Endothelial cell of umbilical vein (primary cell): ENCODE results near the gene CTSZ. TPM values are rescaled to one million over a fixed set of nuclear protein-coding genes. Genes with fewer than 3 reads are reported as not detected.

ENCODE experiments used
- BruUV-seq: library from RNA; stranded (reverse); fragments of 400-500 nt; replicated peaks from 2 replicates; lab custom pipeline; 2021; lab: Mats Ljungman, UMichigan
- CTCF ChIA-PET: fragments of 300-600, 350-600 bp; sonication (Branson Sonifier 250); formaldehyde crosslinking; loops from one replicate; lab custom pipeline; 2021; ENCODE audit warnings: antibody characterized with exemption, inconsistent platforms; lab: Charles Lee
- POLR2A ChIA-PET: fragments of 300-600, 350-600 bp; sonication (Branson Sonifier 250); formaldehyde crosslinking; loops from one replicate; lab custom pipeline; 2021; ENCODE audit warnings: antibody characterized with exemption, inconsistent platforms; lab: Charles Lee
- DNase-seq: peaks from one replicate; pipeline ENCODE4 v3.0.0-alpha.2; 2011; ENCODE audit warnings: low read depth, low spot score
- FAIRE-seq: peaks from 2 replicates; lab custom pipeline; 2011; peaks lifted over from hg19 to GRCh38; lab: Jason Lieb, UNC
- H2AFZ ChIP-seq: 2 replicates; pipeline ENCODE4 v1.6.0; 2012; ENCODE audit warnings: low read depth, low read length, control low read depth, inconsistent platforms
- H3K27ac ChIP-seq: 2 replicates; pipeline ENCODE4 v1.5.1; 2011; ENCODE audit warnings: low read depth, mild to moderate bottlenecking, control low read depth, low read length, moderate library complexity; ENCODE audit not compliant: insufficient read depth
- H3K27me3 ChIP-seq, 2 experiments: 2 replicates each; pipeline versions ENCODE4 v1.6.0 to v1.6.1; 2011; ENCODE audit warnings: low read length in 2 of 2, mixed read lengths in 1 of 2; ENCODE audit not compliant: control insufficient read depth in 2 of 2, insufficient read depth in 2 of 2
- H3K36me3 ChIP-seq, 2 experiments: 2 replicates in 1 of 2; 3 replicates in 1 of 2; pipeline ENCODE4 v1.5.1; 2011; ENCODE audit warnings: low read length in 2 of 2, mild to moderate bottlenecking in 1 of 2, moderate library complexity in 1 of 2; ENCODE audit not compliant: control insufficient read depth in 2 of 2, insufficient read depth in 2 of 2; ENCODE audit errors: extremely low read depth in 1 of 2
- H3K4me1 ChIP-seq: 3 replicates; pipeline ENCODE4 v1.5.1; 2011; ENCODE audit warnings: mild to moderate bottlenecking, low read length; ENCODE audit not compliant: control insufficient read depth, insufficient read depth; ENCODE audit errors: extremely low read depth
- H3K4me2 ChIP-seq: 2 replicates; pipeline ENCODE4 v1.6.1; 2011; ENCODE audit warnings: low read length, control low read depth, mixed read lengths; ENCODE audit not compliant: insufficient read depth
- H3K4me3 ChIP-seq, 3 experiments: fragments of 200-600 bp in 1 of 3; sonication (generic), shearing (Covaris generic) in 1 of 3; replicated peaks in 1 of 3; 2 replicates each; pipeline ENCODE4 v1.5.1; 2011 to 2016; ENCODE audit warnings: control low read depth in 3 of 3, low read length in 3 of 3, mild to moderate bottlenecking in 2 of 3, inconsistent platforms in 1 of 3, low read depth in 1 of 3, moderate library complexity in 1 of 3; ENCODE audit not compliant: insufficient read depth in 1 of 3
- H3K79me2 ChIP-seq: 2 replicates; pipeline ENCODE4 v1.6.0; 2012; ENCODE audit warnings: low read length, inconsistent platforms; ENCODE audit not compliant: control insufficient read depth, insufficient read depth
- H3K9ac ChIP-seq: replicated peaks from 2 replicates; pipeline ENCODE3; 2011; ENCODE audit warnings: low read length, control low read depth; ENCODE audit not compliant: insufficient read depth; ENCODE audit errors: extremely low read depth
- H3K9me1 ChIP-seq: replicated peaks from 3 replicates; pipeline ENCODE4 v1.6.0; 2011; ENCODE audit warnings: mild to moderate bottlenecking, low read length; ENCODE audit not compliant: control insufficient read depth, insufficient read depth; ENCODE audit errors: extremely low read depth
- H3K9me3 ChIP-seq: replicated peaks from 2 replicates; pipeline ENCODE4 v1.5.1; 2012; ENCODE audit warnings: low read length, inconsistent platforms; ENCODE audit not compliant: control insufficient read depth, insufficient read depth
- H4K20me1 ChIP-seq: replicated peaks from 2 replicates; pipeline ENCODE3; 2011; ENCODE audit warnings: mild to moderate bottlenecking, low read length; ENCODE audit not compliant: control insufficient read depth, insufficient read depth; ENCODE audit errors: extremely low read depth
- EZH2 ChIP-seq: IDR thresholded peaks from 2 replicates; pipeline ENCODE4 v1.6.1; 2012; ENCODE audit warnings: borderline replicate concordance, low read depth, mild to moderate bottlenecking, moderate library complexity, low read length, inconsistent platforms; ENCODE audit not compliant: severe bottlenecking
- FOS ChIP-seq: IDR thresholded peaks from 2 replicates; pipeline ENCODE4 v1.6.1; 2011; ENCODE audit warnings: mild to moderate bottlenecking, low read length, moderate library complexity, borderline replicate concordance; ENCODE audit not compliant: insufficient read depth
- GATA2 ChIP-seq: IDR thresholded peaks from 2 replicates; pipeline ENCODE4 v1.7.0; 2011; ENCODE audit warnings: low read depth, mild to moderate bottlenecking, moderate library complexity, mixed read lengths, low read length; ENCODE audit not compliant: insufficient read length, insufficient read depth
- JUN ChIP-seq: IDR thresholded peaks from 2 replicates; pipeline ENCODE4 v1.6.1; 2011; ENCODE audit warnings: borderline replicate concordance, low read depth; ENCODE audit not compliant: insufficient read length, insufficient read depth
- MYC ChIP-seq: IDR thresholded peaks from one replicate; pipeline ENCODE4 v1.6.1; 2011; ENCODE audit warnings: mild to moderate bottlenecking, low read depth, low read length
- POLR2A ChIP-seq: IDR thresholded peaks from 2 replicates; pipeline ENCODE4 v1.6.1; 2012; ENCODE audit warnings: low read depth, mild to moderate bottlenecking, control low read depth, low read length
- POLR2AphosphoS5 ChIP-seq: IDR thresholded peaks from 2 replicates; pipeline ENCODE4 v1.6.1; 2012; ENCODE audit warnings: low read depth, mild to moderate bottlenecking, control low read depth, low read length, moderate library complexity; ENCODE audit not compliant: insufficient read depth
- dilution Hi-C: fragments of 300-500 bp; cut with MboI; formaldehyde crosslinking; loops from one replicate; pipeline ENCODE4 v1.15.0; 2019; ENCODE audit warnings: low sequenced_read_pairs; ENCODE audit not compliant: extremely low pct_ligation_motif_present
- intact Hi-C: fragments of 100-400 bp; cut with micrococcal nuclease; formaldehyde crosslinking; loops from one replicate; pipeline ENCODE4 v1.10.0; 2022
- polyA plus RNA-seq, 4 experiments: library from polyadenylated mRNA; depleted of rRNA in 3 of 4; stranded (reverse) in 3 of 4; unstranded in 1 of 4; fragments of >200 nt; gene quantifications; 2 replicates each; pipeline versions ENCODE4 v1.2.1 to v1.2.3, GENCODE V29; 2011 to 2012; ENCODE audit warnings: missing spikeins in 1 of 4
- total RNA-seq: library from RNA; stranded (reverse); gene quantifications from 2 replicates; pipeline ENCODE4 v1.2.3, GENCODE V29; 2021
- TF ChIP-seq, protein P1 (sequence below): IDR thresholded peaks from 2 replicates; pipeline ENCODE4 v1.6.1; 2011; ENCODE audit not compliant: insufficient read depth, insufficient read length
- TF ChIP-seq, protein P2 (sequence below), 2 donors: IDR thresholded peaks; 1 replicate in 1 of 2; 2 replicates in 1 of 2; pipeline ENCODE4 v1.5.1; 2011; ENCODE audit warnings: low read length in 2 of 2, mild to moderate bottlenecking in 2 of 2, moderate library complexity in 2 of 2, control low read depth in 1 of 2, inconsistent platforms in 1 of 2, low read depth in 1 of 2; ENCODE audit not compliant: insufficient read depth in 1 of 2; ENCODE audit errors: extremely low read depth in 1 of 2

The CTSZ gene
- total and polyA plus RNA-seq, 2 donors (not counting 3 experiments of a cell fraction or from before 2014, with no cell fraction given) = 304 to 387 TPM

DNA sequence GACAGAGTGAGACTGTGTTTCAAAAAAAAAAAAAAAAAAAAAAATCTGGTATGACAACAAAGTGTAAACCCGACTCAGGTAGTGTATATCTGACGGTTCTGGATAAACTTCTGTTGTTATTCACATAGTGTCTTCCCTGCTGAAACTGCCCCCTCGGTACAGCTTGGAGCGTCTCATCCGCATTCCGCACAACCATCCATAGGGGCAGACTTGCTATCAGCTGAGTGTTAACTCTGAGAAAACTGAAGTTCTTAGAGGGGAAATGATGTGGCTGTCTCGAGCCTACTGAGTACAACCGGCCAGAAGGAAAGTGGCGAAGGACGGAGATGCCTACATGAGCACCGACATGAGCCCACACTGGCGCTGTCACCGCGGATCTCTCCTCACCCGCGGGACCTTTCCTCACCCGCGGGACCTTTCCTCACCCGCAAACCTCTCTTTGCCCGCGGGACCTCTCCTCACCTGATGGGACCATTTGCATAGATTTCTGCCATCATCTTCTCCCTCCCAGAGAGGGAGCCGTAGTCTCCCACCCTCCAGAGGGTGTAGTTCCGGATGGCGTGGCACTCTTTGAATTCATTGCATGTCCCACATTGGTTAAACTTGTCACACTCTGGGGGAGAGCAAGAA, 9.8 kb downstream of the CTSZ start:
- dilution Hi-C loops (no loop called here), intact Hi-C loops (loop anchor here (5.0 kb wide), 1 partner anchor 35 kb away; the partner anchor contains the start of gene ATP5F1E)
- CTCF ChIA-PET = interaction anchor here (1.3 to 1.8 kb wide), 2 partner anchors 12 to 34 kb away, joined by 4 to 6 read pairs; partner anchors contain the start of gene ATP5F1E
- Histone ChIP-seq H3K27me3 (no peaks in the 10 kb centered on the region), H3K36me3 (peaks cover 31 to 56% of the 10 kb centered on the region in 2 experiments), H3K79me2 (peaks cover 3% of the 10 kb centered on the region), H3K9me3 (no peaks in the 10 kb centered on the region), H4K20me1 (no peaks in the 10 kb centered on the region), H3K9me1 (no peaks in the 10 kb centered on the region), H3K4me1 (no peaks in the 10 kb centered on the region), H3K9ac (no peak overlapping the region), H3K4me2 (no peak overlapping the region), H3K4me3 (no peak overlapping the region), H3K27ac (no peak overlapping the region), H2AFZ (no peak overlapping the region)
- DNase-seq (no peak), FAIRE-seq (no peak)
- no TSS peak for BruUV-seq
- no peak for TF ChIP-seq EZH2
- no peak for TF ChIP-seq POLR2AphosphoS5
- no peak for TF ChIP-seq MYC
- TF ChIP-seq POLR2A = no peak
- TF ChIP-seq FOS = no peak
- no peak for TF ChIP-seq JUN
- TF ChIP-seq, protein P1, sequence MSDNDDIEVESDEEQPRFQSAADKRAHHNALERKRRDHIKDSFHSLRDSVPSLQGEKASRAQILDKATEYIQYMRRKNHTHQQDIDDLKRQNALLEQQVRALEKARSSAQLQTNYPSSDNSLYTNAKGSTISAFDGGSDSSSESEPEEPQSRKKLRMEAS = no peak
- TF ChIP-seq, protein P2, sequence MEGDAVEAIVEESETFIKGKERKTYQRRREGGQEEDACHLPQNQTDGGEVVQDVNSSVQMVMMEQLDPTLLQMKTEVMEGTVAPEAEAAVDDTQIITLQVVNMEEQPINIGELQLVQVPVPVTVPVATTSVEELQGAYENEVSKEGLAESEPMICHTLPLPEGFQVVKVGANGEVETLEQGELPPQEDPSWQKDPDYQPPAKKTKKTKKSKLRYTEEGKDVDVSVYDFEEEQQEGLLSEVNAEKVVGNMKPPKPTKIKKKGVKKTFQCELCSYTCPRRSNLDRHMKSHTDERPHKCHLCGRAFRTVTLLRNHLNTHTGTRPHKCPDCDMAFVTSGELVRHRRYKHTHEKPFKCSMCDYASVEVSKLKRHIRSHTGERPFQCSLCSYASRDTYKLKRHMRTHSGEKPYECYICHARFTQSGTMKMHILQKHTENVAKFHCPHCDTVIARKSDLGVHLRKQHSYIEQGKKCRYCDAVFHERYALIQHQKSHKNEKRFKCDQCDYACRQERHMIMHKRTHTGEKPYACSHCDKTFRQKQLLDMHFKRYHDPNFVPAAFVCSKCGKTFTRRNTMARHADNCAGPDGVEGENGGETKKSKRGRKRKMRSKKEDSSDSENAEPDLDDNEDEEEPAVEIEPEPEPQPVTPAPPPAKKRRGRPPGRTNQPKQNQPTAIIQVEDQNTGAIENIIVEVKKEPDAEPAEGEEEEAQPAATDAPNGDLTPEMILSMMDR (IDR thresholded peaks at IDR 0.05; ENCODE audit: extremely low read depth in 1 of 2, insufficient read depth in 1 of 2, low read depth in 1 of 2, low read length in 2 of 2) = no peak
- TF ChIP-seq GATA2 = no peak
- POLR2A ChIA-PET = no interaction called here
